G401 (cell line): ENCODE results near the gene SS18L1. TPM values are rescaled to one million over a fixed set of nuclear protein-coding genes. Genes with fewer than 3 reads are reported as not detected.
"Not testable (repeated sequence)": the region's sequence is repeated elsewhere in the genome, so short reads cannot be mapped to it uniquely, and the experiment has no call there.

Experiments used
- DNase-seq: peaks from one replicate; pipeline ENCODE4 v3.0.0-alpha.2; 2015; ENCODE audit warnings: low spot score
- in situ Hi-C: cut with HindIII; loops from 2 replicates; pipeline ENCODE4 v1.10.0; 2016; ENCODE audit warnings: low sequenced_read_pairs, mixed read lengths
- total RNA-seq: library from RNA; depleted of rRNA; stranded (reverse); fragments of >200 nt; shearing (Covaris generic); gene quantifications from 2 replicates; pipeline ENCODE4 v1.2.3, GENCODE V29; 2014

The SS18L1 gene
- total RNA-seq, 1 experiment from 2014 or later: 9.6 TPM

DNA sequence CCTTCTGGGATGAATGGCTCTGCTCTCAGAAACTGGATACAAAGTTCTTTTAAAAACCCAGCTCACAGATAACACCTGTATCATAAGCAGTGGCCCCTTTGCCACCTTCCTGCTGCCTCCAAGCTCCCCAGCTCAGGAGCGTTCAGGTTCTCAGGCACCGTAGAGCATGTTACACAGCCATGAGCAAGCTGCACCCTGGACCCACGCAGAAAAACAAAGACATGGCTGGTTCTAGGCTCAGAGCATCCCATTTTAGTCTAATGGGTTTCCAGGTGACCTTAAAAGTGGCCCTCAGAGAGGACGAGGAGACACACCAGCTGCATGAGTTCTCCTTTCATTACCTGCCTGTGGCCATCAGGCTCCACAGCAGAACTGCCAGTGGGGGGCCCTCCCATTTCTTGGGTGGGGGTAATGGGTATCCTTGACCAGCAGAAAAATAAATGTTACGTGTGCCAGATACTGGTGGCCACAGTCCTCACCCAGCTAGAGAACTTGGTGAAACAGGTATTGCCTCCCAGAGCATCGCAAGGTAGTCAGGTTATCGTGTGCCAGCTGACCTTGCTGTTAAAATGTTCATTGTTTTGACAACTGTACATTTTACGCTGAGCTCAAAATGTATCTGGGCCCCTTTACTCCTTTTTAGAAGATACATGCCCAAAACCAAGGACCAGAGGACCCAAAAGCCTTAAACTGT is 7.8 kb upstream of the SS18L1 start:
- DNase-seq: no peak
- in situ Hi-C loops: no loop called here

DNA sequence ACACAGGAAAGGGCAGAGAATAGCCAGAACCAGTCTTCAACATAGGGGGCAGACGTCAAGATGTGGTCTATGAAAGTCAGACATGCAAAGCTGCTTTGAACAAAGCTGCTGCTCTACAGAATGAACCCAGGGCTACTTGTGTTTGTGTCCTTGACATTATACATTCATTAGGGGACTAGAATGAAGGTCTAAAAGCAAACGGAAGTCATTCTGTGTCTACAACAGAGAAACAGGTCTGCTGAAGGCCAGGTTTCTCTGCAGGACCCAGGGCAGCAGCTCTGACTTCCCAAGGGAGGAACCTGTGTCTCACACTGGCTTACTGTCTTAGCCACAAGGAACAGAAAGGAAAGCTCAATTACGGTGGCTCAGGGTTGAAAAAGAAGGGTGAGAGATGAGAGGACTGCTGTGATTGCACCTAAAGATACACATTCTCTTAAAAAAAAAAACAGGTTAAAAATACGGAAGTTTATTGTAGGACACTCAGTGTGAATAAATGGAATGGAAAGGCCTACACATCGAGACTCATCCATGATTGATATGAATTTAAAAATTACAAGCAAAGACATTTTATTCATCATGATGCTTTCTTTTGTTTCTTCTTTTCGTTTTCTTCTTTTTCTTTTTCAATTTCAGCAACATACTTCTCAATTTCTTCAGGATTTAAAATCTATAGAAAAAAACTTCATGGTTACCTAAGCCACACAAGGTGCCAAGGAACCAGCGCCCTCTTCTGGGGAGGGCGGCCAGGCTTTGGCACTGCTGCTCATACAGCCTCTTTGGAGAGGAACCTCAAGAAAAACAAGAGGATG is 7.1 kb upstream of the SS18L1 start:
- in situ Hi-C loops: no loop called here

DNA sequence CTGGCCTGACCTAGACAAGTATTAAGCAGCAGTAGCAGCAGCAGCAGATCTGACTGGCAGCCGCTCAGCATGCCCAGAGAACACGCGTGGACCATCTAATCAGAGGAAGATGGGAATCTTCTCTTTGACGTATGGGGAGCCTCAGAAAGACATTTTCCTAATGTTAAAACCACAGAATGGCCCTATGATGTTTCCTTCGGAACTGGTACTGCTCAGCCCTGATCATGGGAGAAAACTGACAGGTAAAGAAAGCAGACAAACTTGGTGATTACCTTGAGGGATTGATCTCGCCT is 6.5 kb upstream of the SS18L1 start:
- in situ Hi-C loops: no loop called here
- DNase-seq: no peak

More for the DNA sequence above, 7.1 kb upstream of the SS18L1 start:
- DNase-seq: peak; percentile 80

DNA sequence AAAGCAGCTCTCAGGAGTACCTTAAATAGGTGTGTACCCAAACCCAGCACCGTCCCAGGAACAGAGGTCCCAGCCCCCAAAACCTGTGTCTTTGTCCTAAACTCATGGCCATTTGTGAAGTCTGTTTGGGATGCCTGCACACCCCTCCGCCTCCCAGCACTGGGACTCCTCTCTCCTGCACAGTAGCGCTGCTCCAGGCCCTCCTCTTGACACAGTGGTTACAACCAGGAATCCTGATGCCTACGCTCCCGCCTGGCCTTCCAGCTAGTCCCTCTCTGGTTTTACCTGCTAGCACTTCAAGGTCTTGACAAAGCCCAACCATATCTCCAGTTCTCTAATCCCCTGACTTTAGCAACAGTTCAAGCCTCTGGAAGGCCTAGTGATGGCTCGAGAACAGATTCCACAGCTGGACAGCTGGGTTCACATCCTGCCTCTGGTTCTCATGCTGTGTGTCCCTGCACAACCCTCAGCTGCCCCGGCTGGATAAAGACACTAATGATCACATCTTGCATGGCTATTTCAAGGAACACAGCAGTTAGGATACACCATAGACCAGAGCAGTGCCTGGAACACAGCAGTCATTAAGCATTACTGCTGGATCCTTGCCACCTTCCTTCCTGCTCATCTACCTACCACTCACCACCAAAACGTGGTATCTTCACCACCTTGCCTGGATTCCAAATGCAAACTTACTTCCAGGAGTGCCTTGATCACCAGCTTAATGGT is 5.9 kb upstream of the SS18L1 start:
- in situ Hi-C loops: no loop called here

DNA sequence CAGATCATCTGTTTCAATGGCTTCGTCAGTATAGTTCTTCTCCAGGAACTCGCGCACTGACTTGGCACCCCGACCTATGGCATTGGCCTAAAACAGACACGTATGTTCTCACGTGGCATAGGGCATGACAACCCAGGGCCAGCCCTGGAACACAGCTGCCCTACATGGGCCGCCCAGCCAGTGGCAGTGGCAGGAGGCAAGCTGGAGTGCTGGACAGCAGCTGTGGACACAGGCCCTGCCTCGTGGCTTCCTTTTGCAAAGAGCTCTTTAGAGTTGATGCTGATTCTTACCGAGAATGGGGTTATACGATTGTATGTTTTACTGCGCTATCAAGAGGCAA is 5.4 kb upstream of the SS18L1 start:
- DNase-seq: no peak
- in situ Hi-C loops: no loop called here

More for the DNA sequence above, 5.9 kb upstream of the SS18L1 start:
- DNase-seq: no peak

DNA sequence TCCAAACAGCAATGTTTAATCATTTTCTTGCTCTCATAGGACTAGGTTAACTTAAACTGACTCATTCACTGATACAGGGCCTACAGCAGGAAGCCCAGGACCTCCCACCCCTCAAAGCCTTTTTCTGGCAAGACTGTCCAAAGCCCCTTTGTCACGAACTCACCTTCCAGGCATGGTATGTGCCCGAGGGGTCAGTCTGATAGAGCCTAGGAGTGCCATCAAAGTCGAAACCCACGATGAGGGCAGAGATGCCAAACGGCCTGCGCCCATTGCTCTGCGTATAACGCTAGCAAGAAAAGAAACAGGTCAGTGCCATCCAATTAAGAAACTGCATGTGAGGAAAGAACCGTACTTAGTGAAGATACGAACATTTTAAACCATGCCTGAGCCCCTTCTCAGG is 4.7 kb upstream of the SS18L1 start:
- in situ Hi-C loops: no loop called here
- no peak for DNase-seq

DNA sequence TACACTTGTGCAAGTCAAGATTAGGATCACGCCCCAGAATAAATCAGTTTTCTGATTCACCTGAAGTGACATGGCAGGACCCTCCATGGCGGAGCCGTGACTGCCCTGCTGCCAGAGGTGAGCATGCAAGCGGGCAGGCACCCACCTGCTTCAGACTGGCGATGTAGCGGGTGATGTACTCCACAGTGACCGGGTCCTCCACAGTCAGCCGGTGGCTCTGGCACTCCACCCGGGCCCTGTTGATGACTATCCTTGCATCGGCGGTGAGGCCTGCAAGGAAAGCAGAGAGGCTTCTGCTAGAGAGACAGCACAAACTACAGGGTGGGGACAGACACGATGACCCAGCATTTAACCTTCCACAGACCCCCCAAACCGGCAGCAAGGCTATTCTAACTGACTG is 3.9 kb upstream of the SS18L1 start:
- no peak for DNase-seq
- in situ Hi-C loops: no loop called here

DNA sequence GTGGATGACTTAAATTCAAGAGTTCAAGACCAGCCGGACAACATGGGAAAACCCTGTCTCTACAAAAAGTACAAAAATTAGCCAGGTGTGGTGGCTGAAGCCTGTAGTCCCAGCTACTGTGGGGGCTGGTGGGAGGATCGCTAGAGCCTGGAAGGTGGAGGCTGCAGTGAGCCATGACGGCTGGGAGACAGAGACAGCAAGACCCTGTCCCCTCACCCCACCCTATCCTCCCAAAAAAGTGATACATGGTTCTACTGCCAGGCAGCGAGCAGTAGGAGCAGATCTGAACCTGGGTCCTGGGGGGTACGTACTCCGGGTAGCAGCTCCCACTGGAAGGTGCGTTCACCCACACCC is 2.5 kb upstream of the SS18L1 start:
- in situ Hi-C loops: no loop called here
- no peak for DNase-seq

DNA sequence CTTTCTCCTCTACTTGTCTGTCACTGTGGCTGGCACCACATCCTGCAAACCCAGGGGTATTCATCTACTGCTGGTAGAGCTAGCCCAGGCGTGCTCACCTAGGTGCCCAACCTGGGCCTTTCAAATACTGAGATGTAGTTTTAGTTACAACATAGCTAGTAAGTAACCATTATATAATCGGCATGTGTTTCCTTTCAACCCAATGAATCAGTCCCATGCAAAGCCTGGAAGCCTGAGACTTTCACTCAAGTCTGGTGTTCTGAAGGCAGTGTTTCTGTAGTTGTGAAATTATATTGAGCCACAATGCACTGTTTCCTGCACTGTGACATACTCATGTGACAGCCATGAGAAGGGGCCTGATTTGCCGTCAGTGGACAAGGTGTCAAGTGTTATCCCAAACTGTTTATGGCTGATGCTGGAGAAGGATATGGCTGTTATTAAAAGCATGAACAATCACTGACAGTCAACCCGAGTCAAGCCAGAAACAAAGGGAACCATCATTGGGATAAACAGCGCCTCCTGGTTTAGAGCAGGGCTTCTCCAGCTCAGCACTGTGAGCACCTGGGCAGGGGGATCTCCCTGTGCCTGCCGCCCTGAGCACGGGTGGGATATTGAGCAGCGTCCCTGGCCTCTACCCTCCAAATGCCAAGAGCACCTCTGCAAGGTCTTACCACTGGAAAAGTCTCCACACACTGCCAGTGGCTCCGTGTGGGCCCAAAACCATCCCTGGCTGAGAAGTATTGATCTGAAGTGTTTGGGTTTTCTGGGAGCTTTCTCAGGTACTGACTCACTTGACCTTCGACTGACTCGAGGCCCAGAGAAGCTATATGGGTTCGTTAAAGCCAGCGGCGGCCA is 1.9 kb upstream of the SS18L1 start:
- no peak for DNase-seq
- in situ Hi-C loops: no loop called here

DNA sequence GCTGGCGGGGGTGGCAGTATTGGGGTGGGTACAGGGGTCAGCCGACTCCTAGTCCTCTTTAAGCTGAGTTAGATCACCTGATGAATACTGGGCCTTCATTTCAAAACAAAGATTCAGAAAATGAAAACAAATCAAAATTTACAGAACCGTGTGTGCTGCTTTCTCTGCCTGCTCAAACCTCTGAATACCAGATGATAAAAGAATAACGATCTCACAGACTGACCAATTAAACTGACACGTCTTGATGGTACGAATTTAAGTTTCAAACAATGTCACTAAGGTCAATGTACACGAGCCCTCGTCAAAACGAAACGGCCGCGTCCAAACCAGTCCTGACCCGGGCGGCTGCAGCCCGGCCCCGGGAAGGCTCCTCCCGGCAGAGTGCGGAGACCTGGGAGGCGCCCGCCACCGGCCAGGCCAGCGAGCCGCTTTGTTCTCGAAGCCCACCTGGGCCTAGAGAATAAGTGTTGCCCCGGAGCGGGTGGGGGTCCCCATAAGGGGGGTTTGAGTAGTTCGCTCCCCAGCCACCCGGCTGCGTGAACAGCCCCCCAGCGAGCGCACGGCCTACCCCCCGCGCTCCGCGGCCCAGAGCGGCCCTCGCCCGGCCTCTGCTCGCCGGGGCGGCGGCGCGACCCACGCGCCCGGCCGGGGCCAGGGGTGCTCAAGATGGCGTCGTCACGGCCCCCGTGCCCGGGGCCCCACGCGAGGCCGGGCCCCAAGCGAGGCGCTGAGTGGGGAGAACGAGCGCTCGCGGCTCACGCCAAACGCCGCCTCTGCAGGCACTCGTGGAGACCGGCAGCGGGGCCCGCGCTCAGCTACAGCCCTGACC is 1.1 kb upstream of the SS18L1 start:
- in situ Hi-C loops: no loop called here
- no peak for DNase-seq

DNA sequence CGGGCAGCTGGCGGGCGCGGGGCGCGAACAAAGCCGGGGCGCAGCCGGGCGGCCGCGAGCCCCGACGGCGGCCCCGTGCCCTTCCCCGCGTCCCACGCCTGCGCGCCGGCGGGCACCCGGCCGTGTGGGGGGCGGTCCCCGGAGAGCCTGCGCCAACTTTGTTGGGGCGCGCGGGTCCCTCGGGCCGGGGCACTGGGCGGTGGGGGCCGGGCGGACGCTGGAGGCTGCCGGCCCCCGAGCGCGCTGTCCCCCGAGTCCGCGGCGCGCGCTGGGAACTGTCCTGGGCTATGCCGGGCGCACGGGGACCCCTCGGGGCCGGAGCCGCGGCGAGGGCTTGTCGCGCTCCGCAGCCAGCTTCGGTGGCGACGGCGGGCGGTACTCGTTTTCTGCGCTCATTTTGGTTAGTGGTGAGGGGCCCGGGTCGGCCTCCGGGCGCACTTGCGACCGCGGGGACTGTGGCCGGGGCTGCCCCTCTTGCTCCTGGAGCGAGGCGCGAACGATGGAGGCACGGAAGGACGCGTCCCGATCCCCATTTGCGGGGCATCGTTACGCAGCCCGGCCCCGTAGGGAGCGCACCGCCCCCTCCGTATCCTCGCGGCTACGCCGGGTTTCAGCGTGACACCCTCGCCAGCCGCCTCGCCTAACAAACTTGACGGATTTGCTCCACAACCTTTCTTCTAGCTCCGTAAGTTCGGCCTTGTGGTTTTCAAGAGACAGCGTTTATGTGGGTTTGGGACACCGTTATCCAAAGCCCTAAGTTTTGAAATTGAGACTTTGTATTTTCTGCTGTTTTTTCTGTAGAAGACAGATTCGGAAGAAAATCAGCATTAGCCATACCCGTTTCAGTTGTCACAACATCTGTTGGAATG is 622 bp downstream of the SS18L1 start:
- in situ Hi-C loops: no loop called here

DNA sequence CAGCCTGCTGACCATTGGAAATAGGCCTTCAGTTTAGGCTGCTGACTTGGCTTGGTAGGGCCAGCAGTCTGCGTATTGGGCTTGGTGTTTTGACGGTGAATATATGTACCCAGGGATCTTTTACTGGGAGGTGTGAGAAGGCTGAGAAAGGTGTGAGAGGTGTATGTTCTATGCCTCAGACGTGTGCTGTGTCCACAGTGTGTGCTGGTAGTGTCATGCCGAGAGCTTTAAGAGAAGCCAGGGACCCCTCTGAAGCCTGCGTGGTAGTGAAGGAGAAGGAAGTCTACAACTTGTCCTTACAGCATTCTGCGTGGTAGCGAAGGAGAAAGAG is 2.1 kb downstream of the SS18L1 start:
- in situ Hi-C loops: no loop called here
- no peak for DNase-seq

More for the DNA sequence above, 622 bp downstream of the SS18L1 start:
- DNase-seq: no peak

DNA sequence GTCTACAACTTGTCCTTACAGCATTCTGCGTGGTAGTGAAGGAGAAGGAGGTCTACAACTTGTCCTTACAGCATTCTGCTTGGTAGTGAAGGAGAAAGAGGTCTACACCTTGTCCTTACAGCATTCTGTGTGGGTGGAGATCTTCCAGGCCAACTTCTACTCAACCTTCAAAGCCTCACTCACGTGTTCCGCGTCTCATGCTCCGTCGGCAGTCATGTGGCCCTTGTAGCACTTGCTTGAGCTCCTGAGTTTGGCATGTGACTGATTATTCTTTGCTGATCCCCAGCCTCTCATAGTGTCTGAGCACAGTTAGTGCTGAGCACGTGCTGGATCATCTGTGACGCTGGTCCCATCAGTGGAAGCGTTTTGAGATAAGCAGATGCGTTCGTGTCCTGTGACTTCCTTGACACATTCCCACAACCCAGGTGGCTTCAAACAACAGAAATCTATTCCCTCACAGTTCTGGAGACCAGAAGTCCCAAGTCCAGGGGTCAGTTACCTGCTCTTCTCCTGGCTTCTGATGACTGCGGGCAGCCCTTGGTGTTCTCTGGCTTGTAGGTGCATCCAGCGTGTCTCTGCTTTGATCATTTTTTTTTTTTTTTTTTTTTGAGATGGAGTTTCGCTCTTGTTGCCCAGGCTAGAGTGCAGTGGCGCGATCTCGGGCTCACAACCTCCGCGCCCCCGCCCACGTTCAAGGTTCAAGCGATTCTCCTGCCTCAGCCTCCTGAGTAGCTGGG is 2.6 kb downstream of the SS18L1 start:
- in situ Hi-C loops: no loop called here
- DNase-seq: no peak

DNA sequence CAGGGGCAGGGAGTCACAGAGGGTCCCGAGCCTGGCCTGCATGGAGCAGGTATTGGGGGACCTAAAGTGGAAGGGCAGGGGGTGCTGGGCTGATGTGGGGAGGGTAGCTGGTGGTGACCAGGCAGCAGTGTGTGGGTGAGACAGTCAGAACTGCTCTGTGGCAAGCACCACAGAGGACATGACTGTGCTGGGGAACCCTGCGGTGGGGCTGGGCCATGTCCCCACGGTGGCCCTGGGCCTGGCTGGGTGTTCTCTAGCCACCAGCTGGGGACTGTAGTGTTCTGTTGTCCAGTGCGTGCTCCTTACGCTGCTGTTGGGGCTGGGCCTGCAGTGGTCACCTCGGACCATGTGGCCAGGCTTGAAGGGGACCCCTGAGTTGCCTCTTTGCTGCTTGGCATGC is 3.6 kb downstream of the SS18L1 start:
- in situ Hi-C loops: no loop called here
- DNase-seq: no peak

DNA sequence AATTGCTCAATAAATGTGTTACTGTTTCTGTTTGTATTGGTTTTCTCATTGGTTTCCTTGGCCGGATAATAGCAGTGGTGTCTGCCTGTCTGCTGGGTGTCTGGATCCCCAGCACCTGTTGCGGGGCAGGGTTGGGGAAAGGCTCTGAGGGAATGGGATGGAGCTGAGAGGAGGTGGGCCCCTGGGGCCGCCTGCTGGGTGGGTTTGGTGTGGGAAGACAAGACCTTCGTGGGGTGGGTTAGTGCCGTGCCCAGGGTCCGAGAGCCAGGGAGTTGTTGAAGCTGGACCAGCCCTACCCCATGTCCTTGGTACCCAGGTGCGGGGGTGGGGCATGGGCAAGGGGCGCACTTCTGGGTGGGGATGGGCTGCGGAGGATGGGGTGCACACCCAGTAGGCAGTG is 4.0 kb downstream of the SS18L1 start:
- DNase-seq: no peak
- in situ Hi-C loops: no loop called here

DNA sequence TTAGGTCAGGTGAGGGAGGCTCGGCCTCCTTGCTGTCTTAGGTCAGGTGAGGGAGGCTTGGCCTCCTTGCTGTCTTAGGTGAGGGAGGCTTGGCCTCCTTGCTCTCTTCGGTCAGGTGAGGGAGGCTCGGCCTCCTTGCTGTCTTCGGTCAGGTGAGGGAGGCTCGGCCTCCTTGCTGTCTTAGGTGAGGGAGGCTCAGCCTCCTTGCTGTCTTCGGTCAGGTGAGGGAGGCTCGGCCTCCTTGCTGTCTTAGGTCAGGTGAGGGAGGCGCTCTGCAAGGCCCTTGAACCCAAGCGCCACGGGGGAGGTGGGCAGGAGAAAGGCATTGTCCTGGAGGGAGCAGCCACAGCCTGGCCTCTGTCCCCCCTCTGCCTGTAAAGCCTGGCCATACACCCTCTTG is 4.8 kb downstream of the SS18L1 start:
- DNase-seq, in situ Hi-C loops: not testable (repeated sequence)

DNA sequence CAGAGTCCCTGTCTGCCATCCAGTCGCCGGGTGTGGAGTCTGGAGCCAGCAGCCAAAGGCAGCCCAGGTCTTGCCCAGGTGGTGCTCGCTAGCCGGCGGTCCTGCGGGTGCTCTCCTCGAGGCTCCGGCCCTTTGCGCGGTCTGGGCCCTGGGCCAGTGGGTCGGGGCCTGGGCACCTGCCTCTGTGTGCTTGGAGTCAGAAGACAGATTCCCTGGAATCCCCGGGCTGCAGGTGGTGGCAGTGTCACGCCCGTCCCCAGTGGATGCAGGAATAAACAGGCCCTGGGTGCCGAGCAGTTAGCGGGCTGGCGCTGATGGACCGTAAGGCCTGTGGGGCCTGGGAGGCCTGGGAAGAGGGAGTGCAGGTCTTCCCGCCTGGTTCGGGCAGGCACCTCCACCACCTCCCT is 5.3 kb downstream of the SS18L1 start:
- in situ Hi-C loops: no loop called here
- DNase-seq: peak; percentile 47
